Measurements from ENCODE around the gene NKD1.
A peak's percentile ranks its signal among the peaks of the same experiment; 100 is the strongest.

NKD1 gene

DNA sequence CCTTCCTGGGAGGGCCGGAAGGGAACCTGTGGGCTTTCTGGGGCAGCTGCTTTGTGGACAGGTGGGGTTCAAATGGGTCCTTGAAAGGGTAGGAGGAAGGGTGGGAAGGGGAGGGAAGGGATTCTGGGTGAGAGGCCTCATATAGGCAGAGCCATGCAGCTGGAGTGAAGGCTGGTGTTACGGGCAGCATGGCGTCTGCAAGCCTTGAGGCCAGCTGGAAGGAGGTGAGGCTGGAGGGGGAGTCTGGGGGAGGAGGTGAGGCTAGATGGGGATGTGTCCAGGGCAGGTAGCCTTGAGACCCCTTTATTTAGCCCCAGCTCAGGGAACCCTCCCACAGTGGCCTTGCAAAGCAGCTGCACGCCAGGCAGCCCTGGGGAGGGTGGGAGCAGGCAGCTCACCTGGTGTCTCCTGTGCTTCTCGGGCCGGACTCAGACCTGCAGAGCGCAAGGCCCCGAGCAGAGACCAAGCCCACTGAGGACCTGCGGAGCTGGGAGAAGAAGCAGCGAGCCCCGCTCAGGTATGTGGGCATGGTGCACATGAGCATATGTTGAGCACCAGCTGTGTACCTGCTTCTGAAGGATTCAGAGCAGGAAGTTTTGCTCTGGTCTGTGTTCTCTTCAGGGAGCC is 82.3 kb downstream of the NKD1 start:
- DNase-seq (ENCODE audit: low spot score) = no peak

DNA sequence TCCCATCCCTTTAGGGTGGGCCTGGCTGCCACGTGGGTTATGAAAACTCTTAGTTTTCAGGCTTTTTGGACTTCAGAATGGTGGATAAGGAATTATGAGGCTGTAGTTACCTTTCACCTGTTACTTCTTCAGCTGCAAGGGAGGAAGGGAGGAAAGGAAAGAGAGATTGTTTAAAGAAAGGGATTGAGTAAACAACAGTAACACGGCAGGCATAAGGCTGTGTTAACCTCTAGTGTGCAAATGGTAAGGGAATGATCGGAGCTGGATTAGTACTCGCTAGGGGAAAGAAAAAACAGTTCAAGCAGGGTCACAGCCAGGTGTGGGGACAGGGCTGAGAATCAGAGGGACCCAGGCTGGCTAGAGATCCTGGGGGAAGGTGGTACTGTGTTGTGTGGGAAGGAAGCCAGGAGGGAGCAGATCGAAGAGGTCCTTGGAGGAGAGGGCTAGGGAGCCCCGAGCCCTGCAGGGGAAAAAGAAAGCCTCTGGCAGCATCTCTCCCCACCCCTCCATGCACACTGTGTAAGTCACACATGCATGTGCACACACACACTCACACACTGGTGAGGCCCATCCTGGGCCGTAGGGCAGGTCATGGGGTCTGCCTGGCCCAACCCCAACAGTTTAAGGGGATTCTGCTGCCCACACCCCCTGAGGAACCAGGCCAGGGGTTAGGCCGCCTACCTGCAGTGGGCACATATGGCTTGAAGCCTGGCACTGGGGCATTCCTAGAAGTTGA is 83.2 kb downstream of the NKD1 start:
- no peak for DNase-seq (ENCODE audit: low spot score)

DNA sequence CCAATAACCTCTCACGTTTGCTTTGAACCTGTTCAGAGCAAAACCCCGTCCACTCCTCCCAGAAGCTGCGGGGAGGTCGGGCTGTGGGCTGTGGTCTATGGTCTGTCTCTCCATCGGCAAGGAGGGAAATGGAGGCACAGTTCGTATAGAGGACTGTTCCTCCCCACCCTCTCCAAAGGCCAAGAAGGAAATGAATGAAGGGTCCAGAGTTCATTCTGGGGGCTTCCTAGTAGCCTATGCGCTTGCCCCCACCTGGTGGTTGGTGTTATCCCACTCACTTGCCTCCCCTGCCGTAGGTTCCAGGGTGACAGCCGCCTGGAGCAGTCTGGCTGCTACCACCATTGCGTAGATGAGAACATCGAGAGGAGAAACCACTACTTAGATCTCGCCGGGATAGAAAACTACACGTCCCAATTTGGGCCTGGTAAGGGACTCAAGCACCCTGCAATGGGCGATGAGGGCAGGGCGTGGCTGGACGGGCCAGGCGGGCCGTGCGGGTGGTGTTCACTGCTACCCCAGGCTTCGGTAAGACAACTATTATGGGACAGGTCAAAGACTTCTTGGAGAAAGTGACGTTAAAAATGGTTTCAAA is 83.9 kb downstream of the NKD1 start:
- no peak for DNase-seq (ENCODE audit: low spot score)

DNA sequence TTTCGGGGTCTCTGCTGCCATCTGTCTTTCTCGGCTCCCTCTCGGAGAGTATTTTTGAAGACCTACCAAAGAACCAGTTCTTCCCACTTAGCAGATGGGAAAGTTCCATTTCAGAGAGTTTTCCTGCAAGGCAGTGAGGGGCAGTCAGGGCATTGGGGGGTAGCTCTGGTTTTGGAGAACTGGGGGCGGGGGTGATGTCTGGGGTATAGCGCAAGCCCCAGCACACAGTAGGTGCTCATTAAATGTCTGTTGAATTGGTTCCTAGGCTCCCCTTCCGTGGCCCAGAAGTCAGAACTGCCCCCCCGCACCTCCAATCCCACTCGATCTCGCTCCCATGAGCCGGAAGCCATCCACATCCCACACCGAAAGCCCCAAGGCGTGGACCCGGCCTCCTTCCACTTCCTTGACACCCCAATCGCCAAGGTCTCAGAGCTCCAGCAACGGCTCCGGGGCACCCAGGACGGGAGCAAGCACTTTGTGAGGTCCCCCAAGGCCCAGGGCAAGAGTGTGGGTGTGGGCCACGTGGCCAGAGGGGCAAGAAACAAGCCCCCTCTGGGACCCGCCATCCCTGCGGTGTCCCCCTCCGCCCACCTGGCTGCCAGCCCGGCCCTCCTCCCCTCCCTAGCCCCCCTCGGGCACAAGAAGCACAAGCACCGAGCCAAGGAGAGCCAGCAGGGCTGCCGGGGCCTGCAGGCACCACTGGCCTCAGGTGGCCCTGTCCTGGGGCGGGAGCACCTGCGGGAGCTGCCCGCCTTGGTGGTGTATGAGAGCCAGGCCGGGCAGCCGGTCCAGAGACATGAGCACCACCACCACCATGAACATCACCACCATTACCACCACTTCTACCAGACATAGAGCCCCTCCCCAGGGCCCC is 85.0 kb downstream of the NKD1 start:
- DNase-seq (ENCODE audit: low spot score) = no peak

DNA sequence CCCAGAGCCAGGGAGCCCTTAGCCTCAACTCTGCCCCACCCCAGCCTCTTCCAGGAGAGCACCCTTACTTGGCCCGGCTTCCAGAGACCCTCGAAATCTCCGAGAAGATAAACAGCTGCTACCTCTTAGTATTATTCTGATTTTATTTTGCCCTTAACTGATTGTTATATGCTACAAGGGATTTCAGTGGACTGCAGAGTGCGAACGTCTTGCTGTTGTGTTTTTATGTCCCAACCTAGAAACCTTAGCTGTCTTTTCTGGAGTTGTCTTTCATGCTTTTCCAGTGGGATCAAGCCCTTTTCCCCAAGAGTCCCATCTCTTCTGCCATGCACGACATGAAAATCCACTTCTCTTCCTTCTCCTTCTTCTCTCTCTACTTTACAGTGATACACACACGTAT is 85.9 kb downstream of the NKD1 start:
- no peak for DNase-seq (ENCODE audit: low spot score)

DNA sequence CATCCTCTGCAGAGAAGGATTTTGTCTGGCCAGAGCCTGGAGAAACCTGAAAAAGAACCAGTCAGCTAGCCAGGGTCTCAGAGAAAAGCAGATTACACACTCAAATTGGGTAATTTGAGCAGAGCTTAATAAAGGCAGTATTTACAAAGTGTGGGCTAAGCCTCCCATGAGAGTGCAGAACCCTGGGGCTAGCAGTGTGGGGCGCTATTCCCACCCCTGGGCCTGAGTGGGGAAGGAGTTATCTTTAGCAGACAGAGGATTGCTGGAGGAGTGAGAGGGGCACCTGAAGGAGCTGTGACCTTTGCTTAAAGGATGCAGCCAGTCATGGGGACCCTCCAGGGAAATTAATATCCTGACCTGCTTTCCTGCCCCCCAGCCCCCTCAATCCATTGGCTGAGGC is 86.8 kb downstream of the NKD1 start:
- no peak for DNase-seq (ENCODE audit: low spot score)

DNA sequence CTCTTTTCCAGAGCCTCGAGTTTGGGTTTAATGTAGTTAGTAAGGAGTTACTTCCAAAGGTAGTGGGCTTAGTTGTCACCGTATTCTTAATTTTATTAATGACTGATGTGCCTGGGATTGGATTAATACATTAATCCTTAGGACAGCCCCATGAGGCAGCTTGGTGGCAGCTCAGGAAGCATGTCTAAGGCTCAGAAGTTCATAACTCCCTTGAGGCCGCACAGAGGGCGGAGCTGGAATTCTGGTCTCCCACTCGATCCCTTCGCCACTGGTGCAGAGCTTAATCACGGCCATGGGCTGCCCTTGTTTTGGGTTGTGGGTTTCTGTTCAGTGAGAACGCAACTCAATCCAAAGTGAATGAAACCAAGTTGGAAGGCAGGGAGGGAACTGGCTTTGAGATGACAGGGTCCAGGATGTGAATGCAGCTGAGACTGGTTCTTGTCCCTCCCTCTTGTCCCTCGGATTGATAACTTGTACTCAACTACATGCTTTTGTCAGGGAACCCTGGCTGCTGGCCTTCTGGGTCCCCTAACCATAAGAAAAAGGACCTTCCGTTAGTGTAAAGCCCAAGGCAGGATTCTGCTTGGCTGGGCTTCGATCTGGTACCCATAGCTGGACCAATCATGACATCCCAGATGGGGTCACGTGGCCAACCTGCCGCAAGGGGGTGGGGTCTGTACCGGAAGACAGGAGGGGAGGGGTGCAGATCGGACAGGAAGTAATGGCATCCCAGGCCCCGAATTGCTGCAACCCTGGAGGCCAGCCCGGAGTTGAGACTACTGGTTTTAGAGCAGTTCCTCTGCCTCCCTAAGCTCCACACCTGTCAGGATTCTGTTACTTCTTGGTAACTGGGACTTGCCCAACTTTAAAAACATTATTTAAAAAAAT is 87.6 kb downstream of the NKD1 start:
- DNase-seq (ENCODE audit: low spot score) = no peak

DNA sequence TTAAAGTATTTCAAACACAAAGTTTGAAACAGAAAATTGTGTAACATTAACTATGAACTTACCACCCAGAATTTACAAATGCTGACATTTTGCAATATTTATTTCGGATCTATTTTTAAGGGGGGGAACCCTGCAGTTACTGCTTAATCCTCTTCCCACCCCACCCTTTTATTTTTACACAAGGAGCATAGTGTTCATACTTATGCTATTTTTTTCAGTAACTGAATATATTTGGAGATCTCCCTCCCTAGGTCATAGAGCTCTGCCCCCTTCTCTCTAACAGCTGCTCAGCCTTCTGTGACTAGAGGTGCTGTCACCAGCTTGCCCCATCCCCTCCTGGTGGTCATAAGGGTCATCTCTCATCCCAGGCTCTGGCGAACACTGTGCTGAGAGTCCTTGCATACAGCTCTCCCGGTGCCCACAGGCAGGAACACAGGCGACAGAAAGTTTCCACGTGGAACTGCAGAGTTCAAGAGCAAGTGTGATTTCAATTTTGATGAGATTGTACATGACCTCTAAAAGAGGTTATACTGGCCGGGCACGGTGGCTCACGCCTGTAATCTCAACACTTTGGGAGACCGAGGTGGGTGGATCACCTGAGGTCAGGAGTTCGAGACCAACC is 88.7 kb downstream of the NKD1 start:
- no peak for DNase-seq (ENCODE audit: low spot score)

DNA sequence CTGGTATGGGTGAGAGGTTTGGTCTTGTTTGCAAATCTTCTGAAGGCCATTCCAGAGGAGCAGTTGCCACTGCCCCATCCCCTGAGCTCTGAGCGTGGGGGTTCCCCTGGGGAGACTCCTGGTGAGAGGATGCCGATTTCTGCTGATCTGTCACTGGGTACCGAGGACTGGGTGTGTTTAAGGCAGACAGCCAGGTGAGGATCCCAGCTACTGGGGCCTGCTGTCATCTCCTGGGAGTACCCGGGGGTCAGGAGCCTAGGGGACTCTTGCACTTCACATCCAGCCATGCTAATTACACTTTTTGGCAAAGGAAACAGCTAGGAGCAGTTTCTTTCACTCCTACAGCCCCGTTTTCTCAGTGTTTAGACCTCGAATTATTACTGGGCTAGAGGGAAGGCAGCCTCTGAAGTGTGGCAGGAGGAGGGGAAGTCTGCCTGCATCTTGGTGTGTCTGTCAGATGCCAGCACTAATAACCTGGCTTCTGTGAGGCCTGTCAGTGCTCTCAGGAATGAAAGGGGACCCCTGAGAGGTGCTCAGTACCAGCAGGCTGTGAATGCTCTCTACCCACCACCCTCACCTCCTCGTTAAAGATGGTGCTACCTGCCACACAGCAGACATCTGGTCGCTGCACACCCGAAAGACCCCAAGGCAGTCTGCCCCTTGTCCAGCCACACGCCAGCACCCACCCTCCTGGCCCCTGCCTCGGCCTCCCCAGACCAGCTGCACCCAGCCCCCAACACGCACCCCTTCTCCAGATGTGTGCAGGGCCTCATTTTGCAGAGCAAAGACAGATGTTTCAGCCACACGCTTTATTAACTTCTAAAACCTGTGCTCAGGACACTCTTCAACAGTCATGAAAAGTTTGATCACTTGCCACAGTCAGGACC is 89.8 kb downstream of the NKD1 start:
- no peak for DNase-seq (ENCODE audit: low spot score)

DNA sequence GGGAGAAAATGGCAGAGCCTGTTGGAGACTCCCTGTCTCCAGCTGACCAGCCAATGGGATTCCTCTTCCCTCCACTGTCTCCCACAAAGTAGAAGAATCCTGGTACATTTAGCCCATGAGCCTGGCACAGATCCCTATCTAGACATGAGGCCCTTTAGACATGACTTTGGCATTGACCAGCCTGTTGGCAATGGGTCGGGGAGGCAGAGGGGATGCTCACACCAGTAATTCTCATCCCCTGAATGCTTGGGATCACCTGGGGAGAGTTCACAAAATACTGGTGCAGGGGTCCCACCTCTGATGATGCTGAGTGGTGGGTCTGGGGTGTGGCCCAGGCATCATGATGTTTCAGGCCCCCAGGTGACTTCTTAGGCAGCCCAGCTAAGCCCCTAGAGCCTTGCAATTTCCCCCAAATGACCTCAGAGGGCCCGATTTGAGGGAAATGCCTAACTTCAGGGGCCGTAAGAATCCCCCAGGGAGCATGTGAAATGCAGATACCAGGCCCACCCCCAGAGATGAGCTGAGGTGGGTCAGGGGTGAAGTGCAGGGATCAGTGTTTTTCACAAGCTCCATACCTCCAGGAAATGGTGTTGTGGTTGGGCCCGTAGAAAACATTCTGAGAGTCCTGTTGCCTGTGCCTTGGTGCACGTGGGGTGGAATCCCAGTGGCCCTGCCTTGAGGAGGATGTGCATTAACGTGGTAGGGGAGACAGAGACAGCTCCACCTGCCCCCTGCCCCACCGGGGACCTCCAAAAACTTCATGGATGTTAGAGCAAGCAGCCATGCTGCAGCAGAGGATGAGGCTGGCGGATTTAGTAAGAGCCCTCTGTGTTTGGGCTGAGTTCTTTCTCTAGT is 90.8 kb downstream of the NKD1 start:
- no peak for DNase-seq (ENCODE audit: low spot score)

DNA sequence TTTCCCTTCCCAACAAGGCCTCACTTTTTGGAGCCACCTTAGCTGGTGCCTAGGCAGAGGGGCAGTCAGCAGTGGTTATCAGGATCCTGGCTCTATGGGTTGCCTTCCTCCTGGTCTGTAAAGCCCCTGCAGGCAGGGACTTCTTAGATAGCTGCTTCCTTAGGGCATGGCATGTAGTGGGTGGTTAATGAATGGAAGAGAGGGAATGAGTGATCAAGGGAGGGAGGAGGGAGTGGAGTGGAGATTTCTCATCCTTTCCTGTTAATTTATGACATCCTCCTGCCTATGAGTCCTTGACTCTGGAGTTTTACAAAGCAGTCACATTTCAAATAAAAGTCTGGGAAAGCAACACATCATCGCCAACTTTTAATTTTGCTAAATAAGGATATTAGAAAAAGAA is 92.2 kb downstream of the NKD1 start:
- no peak for DNase-seq (ENCODE audit: low spot score)

DNA sequence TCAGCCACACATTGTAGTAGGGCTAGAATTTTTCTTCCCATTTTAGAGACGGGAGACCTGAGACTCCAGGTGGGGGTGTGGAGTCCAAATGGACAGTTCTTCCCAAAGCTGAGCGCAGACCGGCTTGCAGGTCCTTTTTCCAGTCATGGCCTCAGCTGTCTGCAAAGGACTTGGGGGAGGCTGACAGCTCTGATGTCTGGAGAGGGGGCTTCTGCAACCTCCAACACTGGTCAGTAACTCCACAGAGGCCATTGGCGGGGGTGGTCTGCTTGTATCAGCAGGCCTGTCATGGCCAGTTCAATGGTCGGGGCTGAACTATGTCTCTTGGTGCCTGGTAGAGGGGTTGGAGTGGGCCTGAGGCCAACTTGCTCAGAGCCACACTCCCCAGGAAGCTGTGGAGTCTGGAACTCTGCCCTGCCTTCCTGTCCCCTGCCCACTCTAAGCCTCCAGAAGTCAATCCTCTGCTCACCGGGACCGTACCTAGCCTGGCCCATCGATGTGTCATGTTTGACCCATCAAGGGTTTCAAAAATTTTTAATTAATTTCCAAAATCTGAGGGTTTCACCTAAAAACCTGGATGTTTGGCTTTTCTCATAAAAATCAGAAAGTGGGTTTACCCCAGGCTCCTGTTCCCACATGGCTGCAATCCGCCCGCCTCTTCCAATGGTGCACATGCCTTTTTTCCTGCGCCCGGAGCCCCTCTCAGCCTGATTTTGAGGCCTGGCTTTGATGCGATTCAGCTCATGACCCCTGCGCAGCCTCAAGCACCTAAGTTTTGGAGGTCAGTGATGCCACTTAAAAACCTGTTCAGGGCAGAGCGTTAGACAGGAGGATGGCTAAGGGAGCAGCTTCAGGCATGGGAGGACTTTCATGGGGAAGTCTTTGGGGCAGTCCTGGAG is 93.0 kb downstream of the NKD1 start:
- no peak for DNase-seq (ENCODE audit: low spot score)

DNA sequence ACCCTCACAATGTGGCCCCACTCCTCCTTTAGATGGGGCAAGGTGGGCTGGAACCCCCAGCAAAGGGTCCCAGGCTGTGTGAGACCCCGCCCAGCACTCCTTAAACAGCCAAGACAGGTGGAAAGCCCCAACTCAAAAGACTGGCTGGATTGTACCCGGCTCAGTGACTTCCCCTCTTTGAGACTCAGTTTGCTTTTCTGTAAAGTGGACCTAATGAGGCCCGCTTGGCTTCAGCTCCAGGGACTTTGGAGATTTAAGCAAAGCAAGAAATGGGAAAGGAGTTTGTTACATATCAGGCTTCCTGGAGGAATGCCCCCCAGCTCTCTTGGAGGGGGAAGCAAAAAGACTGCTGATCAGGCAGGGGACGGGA is 93.6 kb downstream of the NKD1 start:
- no peak for DNase-seq (ENCODE audit: low spot score)

DNA sequence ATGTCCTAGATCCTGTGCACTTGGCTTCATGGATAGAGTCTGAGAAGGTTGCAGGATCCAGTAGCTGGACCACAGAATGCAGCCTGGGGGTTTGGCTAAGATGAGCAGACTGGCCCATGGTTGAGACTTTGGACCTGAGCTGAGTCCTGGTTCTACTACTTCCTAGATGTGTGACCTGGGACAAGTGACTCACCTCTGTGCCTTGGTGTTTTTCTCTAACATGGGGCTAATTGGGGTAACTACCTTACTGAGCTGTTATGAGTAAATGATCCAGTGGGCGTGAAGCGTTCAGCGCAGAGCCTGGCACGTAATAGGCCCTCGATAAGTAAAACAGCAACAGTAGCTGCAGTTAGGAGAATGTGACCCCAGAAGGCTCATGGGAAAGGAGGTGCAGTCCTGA is 94.2 kb downstream of the NKD1 start:
- DNase-seq (ENCODE audit: low spot score) = no peak

DNA sequence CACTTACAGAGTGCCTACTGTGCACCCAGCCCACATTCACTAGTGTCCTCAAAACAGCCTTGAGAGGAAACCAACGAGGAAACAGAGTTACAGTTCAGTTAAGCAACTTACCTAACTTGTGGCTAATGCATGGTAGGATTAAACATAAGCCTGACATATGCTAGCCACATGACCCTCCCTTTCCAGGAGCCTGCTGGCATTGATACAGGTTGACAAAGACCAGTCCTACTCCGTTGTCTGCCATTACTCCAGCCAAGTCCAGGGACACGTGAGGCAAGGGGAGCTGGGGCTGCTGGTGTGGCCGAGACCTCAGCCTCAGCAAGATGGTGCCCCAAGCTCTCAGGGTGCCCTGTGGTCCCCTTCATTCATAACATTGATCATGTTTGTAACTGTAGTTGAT is 95.0 kb downstream of the NKD1 start:
- no peak for DNase-seq (ENCODE audit: low spot score)

DNA sequence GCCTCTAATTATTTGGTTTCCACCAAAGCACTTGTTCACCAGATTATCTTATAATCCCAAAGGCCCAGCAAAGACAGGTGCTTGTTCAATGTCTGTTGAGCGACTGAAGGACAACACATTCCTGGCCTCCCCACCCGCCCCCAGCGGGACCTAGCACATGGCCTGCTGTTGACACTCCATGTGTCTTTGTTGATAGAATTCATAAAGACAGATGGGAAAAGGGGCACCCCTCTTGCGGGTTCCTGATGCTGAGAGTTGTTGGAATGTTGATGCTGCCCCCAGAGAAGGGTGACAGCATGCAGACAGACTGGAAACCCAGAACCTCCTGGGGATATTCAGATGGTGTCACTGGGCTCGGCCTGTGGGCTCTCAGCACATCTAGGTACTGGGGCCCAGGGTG is 96.0 kb downstream of the NKD1 start:
- no peak for DNase-seq (ENCODE audit: low spot score)

DNA sequence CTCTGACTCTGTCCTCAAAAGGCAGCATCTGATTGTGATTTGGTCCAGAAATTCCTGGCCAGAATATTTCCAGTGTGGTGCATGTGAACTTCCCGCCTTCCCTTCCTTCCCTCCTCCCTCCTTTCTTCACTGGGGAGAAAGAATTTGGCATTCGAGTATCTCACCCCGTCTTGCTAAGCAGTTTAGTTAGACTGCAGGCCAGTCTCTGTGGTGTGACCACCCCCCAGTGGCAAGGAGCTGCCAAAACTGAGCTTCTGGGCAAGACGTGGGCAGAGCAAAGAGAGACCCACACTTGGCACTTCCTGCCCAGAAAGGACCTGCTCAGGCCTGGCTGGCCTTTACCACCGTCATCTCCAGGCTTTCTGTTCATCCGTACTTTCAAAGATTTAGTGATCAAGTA is 96.5 kb downstream of the NKD1 start:
- DNase-seq (ENCODE audit: low spot score) = peak; percentile 32

DNA sequence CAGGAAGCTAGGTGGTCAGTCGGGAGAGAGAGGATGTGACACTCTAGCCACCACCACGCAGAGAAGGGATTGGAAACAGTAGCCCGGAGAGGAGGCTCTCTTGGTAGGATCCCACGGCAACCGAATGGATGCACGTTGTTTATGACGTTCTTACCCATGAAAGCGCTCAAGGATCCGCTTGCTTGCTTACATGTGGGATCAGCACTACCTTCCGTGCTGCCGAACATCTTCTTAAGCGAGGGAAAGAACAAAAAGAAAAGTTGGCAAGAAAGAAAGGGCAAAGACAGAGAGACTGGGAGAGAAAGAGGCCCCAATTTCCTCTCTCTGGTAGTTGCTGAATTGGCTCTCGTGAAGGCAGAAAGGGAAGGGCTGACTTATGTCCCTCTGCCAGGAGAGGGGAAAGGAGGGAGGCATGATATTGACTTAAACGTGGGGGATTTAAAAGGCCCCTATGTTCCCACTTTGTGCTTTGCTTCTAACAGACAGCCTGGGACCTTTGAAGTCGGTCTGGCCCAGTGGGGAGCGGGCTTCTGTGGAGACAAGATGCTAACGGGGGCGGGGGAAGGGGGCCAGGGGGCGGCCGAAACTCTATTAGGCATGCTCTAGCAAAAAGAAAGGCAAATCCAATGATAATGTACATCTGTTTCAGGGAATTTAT is 97.5 kb downstream of the NKD1 start:
- DNase-seq (ENCODE audit: low spot score) = no peak
